ENCODE results near the gene TNFRSF8. TPM values are rescaled to one million over a fixed set of nuclear protein-coding genes. Genes with fewer than 3 reads are reported as not detected.

Gene TNFRSF8
- polyA plus RNA-seq, 1 of the 3 experiments (the other 2 are of a cell fraction) = 0.07 TPM

DNA sequence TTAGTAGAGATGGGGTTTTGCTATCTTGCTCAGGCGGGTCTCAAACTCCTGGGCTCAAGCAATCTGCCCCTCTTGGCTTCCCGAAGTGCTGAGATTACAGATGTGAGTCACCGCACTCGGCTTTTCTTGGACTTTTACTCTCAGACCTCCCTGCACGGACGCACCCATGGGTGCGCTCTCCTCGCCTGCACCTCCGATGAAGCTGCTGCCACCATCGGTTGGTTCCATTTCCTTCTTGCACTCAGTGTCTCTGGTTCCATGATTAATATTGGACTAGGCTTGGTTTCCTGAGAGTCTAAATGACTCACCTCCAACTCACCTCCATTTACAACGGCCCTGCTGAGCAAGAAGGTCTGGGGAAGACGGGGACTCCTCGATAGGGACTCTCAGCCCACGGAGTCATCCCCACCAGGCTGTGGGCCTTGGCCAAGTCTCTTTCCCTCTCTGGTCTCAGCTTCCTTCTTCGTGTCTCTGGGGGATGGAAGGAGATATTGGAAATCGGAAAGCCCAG is 6.7 kb upstream of the TNFRSF8 start:
- H3F3A ChIP-seq (replicated peaks; ENCODE audit: insufficient read depth) = no peaks in the 10 kb centered on the region
- WGBS (ENCODE audit: low lambda C conversion rate) = 86% methylated on average over 16 of the region's 16 CpGs
- CTCF ChIA-PET = interaction anchor here (1.1 kb wide), 2 partner anchors 24 to 146 kb away, joined by 3 to 4 read pairs; no protein-coding TSS in a partner anchor

More for the DNA sequence above, 6.7 kb upstream of the TNFRSF8 start:
- DNase-seq = no peak
- TF ChIP-seq RAD21 (IDR thresholded peaks at IDR 0.05; ENCODE audit: low read length) (no peak), NRF1 (IDR thresholded peaks at IDR 0.05; ENCODE audit: low read depth, low read length) (no peak), GATA2 (CRISPR knock-in tag; IDR thresholded peaks at IDR 0.05) (no peak), FOXJ3 (CRISPR knock-in tag; IDR thresholded peaks at IDR 0.05) (no peak), TEAD4 (IDR thresholded peaks at IDR 0.05; ENCODE audit: borderline replicate concordance, insufficient read depth) (no peak), NFIC (IDR thresholded peaks at IDR 0.05; ENCODE audit: borderline replicate concordance) (no peak), EP300 (IDR thresholded peaks at IDR 0.05; ENCODE audit: borderline replicate concordance in 1 of 2, low read depth in 1 of 2, low read length in 1 of 2) (no peak), EZH2phosphoT487 (IDR thresholded peaks at IDR 0.05; ENCODE audit: borderline replicate concordance, low read depth) (no peak), GABPA (IDR thresholded peaks at IDR 0.05; ENCODE audit: low read depth) (no peak), ELF1 (IDR thresholded peaks at IDR 0.05) (no peak), RCOR1 (IDR thresholded peaks at IDR 0.05; ENCODE audit: low read length) (no peak), RFX5 (IDR thresholded peaks at IDR 0.05; ENCODE audit: low read length) (no peak), TCF12 (IDR thresholded peaks at IDR 0.05) (no peak), RXRA (IDR thresholded peaks at IDR 0.05; ENCODE audit: borderline replicate concordance, low read depth) (no peak), POLR2AphosphoS5 (IDR thresholded peaks at IDR 0.05; ENCODE audit: low read depth, low read length) (no peak), MEF2A (IDR thresholded peaks at IDR 0.05; ENCODE audit: borderline replicate concordance, low read depth) (no peak)
- TF ChIP-seq, protein P1, sequence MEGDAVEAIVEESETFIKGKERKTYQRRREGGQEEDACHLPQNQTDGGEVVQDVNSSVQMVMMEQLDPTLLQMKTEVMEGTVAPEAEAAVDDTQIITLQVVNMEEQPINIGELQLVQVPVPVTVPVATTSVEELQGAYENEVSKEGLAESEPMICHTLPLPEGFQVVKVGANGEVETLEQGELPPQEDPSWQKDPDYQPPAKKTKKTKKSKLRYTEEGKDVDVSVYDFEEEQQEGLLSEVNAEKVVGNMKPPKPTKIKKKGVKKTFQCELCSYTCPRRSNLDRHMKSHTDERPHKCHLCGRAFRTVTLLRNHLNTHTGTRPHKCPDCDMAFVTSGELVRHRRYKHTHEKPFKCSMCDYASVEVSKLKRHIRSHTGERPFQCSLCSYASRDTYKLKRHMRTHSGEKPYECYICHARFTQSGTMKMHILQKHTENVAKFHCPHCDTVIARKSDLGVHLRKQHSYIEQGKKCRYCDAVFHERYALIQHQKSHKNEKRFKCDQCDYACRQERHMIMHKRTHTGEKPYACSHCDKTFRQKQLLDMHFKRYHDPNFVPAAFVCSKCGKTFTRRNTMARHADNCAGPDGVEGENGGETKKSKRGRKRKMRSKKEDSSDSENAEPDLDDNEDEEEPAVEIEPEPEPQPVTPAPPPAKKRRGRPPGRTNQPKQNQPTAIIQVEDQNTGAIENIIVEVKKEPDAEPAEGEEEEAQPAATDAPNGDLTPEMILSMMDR (IDR thresholded peaks at IDR 0.05) = no peak
- TF ChIP-seq, protein P2, sequence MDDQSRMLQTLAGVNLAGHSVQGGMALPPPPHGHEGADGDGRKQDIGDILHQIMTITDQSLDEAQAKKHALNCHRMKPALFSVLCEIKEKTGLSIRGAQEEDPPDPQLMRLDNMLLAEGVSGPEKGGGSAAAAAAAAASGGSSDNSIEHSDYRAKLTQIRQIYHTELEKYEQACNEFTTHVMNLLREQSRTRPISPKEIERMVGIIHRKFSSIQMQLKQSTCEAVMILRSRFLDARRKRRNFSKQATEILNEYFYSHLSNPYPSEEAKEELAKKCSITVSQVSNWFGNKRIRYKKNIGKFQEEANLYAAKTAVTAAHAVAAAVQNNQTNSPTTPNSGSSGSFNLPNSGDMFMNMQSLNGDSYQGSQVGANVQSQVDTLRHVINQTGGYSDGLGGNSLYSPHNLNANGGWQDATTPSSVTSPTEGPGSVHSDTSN (IDR thresholded peaks at IDR 0.05) = no peak
- TF ChIP-seq, protein P3, sequence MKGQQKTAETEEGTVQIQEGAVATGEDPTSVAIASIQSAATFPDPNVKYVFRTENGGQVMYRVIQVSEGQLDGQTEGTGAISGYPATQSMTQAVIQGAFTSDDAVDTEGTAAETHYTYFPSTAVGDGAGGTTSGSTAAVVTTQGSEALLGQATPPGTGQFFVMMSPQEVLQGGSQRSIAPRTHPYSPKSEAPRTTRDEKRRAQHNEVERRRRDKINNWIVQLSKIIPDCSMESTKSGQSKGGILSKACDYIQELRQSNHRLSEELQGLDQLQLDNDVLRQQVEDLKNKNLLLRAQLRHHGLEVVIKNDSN (IDR thresholded peaks at IDR 0.05; ENCODE audit: borderline replicate concordance, low read depth) = no peak
- TF ChIP-seq, protein P4, sequence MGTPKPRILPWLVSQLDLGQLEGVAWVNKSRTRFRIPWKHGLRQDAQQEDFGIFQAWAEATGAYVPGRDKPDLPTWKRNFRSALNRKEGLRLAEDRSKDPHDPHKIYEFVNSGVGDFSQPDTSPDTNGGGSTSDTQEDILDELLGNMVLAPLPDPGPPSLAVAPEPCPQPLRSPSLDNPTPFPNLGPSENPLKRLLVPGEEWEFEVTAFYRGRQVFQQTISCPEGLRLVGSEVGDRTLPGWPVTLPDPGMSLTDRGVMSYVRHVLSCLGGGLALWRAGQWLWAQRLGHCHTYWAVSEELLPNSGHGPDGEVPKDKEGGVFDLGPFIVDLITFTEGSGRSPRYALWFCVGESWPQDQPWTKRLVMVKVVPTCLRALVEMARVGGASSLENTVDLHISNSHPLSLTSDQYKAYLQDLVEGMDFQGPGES (IDR thresholded peaks at IDR 0.05; ENCODE audit: low read depth, low read length) = no peak
- no peaks in the 10 kb centered on the region for H3K79me2 ChIP-seq (ENCODE audit: insufficient read depth)
- H4K20me1 ChIP-seq (ENCODE audit: insufficient read depth) = no peaks in the 10 kb centered on the region
- H2AFZ ChIP-seq (ENCODE audit: low read depth) = no peak overlapping the region
- H3K27ac ChIP-seq (ENCODE audit: low read depth in 2 of 2, low read length in 1 of 2) = no peak overlapping the region
- no peak overlapping the region for H3K4me2 ChIP-seq
- H3K9me2 ChIP-seq = no peaks in the 10 kb centered on the region
- peaks cover 0 to 22% of the 10 kb centered on the region in 2 experiments; a peak in 2 of 4 replicates for H3K4me1 ChIP-seq (ENCODE audit: control insufficient read depth in 1 of 2, insufficient read depth in 2 of 2, low read depth in 1 of 2, low read length in 1 of 2)
- no peak overlapping the region for H3K9ac ChIP-seq
- H3K4me3 ChIP-seq (ENCODE audit: low read depth in 2 of 2, low read length in 1 of 2) = no peak overlapping the region
- POLR2A ChIA-PET = no interaction called here
- H3K36me3 ChIP-seq (replicated peaks in 1 of 2; ENCODE audit: control insufficient read depth in 1 of 2, insufficient read depth in 2 of 2, low read length in 1 of 2) = no peaks in the 10 kb centered on the region
- 0 out of 2 replicates have a peak, but pooled peaks cover 10% of the 10 kb centered on the region for H3K27me3 ChIP-seq (ENCODE audit: insufficient read depth)
- H3K9me3 ChIP-seq = no peaks in the 10 kb centered on the region
